Measurements from ENCODE around the gene TBC1D22A.

TBC1D22A gene

GRCh38 chr22:47013861-47014635 is 251.6 kb downstream of the TBC1D22A start:
- DNase-seq (ENCODE audit: low spot score) = no peak

DNA sequence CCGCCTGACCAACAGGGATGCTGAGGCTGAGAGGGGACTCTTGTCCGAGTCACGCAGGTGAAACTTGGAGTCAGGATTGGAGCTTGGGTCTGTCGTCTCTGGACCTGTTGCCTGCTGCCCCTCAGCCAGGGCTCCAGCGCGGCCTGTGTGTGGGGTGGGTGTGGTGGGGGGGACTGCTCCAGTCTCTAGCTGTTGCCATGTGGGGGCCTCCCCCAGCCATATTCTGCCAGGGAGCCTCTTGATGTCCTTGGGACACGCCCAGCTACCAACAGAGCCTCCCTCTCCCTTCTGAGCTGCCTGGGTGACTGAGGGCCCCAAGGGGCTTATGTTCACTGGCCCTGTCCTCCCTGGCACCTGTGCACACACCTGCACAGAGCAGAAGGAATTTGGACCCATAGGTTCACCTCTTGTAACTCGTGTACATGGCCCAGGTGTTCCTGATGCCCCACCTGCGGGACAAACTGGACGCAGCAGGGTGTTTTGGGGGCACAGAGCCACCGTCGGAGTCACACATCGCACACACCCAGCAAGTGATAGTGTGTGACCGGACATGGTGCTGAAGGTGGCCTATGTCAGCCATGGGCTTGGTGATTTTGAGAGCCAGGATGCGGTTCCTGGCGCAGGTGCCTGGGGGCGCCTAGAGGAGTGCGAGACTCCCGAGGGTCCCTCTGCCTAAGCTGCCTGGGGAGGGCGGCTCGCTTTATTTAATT is 252.3 kb downstream of the TBC1D22A start:
- no peak for DNase-seq (ENCODE audit: low spot score)

- DNase-seq (ENCODE audit: low spot score) = no peak
These were observed 253.2 kb downstream of the TBC1D22A start for GRCh38 chr22:47015589-47016178.

GRCh38 chr22:47016631-47017030 is 254.2 kb downstream of the TBC1D22A start:
- DNase-seq (ENCODE audit: low spot score) = no peak

DNA sequence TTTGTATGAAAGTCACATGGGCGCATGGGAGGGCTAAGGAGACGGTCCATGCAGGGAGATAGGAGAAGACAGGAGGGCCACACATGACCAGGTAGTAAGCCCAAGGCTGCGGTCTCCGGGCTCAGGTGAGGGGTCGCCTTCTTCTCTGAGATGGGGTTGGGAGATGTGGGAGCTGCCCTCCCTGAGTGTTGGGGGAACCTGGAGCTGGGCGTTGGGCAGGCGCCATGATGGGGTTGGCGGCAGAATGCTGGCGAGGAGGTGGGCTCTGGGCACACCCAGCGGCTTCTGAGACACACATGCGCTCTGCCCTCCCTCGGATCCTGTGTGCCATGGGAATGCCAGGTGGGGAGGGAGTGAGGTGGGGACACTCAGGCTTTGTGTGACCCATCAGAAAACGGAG is 254.8 kb downstream of the TBC1D22A start:
- DNase-seq (ENCODE audit: low spot score) = no peak

- no peak for DNase-seq (ENCODE audit: low spot score)
These were observed 255.8 kb downstream of the TBC1D22A start for GRCh38 chr22:47018010-47018910.

DNA sequence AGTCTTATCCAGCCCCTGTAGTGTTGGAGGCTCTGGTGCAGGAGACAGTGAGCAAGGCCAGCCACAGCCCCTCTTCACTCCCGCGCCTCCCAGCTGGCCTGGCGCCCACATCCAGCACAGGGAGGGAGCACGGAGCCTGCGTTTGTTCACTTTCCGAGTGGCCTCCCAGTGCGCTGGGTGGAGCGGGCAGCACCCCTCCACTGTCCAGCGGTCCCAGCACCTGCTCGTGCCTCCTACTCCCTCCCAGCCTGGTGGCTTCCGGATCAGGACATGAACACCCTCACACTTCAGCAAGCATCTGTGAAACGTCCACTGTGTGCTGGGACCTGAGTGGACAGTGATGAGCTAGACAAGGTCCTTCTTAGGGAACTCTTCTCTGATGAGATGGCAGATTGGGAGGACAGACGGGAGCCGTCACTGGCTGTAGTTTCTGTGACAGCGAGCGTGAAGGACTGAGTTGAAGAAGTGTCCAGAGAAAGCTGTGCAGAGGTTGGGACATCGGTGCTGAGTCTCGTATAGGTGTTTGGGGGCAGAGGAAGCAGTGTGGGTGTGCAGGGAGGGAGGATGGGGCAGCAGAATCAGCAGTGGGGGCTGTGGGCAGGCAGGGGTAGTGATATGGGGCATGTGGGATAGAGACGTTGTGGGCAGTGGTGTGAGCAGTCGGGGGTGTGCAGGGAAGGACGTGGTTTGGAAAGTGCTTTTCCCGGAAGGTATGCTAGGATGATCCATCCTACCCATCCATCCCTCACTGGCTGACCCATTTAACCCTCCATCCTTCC is 256.8 kb downstream of the TBC1D22A start:
- no peak for DNase-seq (ENCODE audit: low spot score)

DNA sequence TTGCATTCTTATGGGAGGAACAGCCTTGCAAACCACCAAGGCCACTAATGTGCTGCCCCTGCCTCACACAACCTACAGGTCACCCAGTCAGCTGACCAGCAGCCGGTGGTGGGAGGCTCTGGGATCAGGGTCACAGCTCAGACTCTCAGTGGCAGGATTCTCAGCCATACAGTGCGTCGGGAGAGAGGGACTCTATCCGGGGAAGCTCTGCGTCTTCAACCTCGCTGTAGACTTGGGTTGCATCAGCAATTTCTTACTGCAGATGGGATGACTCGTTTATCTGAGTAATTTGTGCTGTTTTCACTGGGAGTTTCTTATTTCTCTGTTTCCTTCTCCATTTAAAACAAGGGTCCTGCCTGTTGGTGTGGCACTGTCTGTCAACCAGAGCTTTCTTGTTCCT is 257.7 kb downstream of the TBC1D22A start:
- DNase-seq (ENCODE audit: low spot score) = no peak

DNA sequence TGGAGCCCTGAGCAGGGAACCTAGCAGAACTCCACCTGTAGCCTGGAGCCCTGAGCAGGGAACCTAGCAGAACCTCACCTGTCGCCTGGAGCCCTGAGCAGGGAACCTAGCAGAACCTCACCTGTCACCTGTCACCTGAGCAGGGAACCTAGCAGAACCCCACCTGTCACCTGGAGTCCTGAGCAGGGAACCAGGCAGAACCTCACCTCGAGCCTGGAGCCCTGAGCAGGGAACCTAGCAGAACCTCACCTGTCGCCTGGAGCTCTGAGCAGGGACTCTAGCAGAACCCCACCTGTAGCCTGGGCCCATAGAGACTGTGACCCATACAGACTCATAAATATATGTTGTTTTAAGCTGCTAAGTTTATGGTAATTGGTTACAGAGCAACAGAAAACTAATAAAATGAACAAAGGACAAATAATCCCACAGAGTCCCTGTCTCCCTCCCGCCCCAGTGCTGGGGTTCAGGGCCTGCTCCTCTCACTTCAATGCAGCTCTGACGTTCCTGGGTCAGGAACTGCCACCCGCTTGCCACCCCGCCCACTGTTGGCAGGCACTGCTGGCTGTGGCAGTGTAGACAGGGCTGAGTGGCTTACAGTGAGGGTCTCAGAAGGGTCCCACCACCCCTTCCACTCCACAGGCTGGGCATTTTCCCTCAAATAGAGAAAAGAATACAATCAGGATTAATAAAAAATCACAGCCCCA is 259.1 kb downstream of the TBC1D22A start:
- DNase-seq (ENCODE audit: low spot score) = no peak

DNA sequence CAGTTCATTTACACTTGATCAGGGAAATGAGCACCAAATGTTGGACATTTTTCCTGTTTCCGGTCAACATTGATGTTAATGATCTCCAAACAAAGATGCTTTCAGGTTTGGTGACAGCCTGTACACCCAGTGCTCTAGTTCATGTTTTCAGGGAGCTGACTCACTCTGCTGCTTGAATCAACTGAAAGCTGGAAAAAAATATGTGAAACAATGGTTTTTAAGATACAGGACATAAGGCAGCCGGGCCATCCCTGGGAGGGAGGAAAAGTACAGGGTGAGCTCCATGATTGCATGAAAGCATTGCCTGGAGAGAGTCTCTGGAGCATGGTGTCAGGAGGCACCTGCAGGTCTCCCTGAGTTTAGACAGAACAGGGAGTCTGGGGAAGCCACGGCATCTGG is 259.6 kb downstream of the TBC1D22A start:
- no peak for DNase-seq (ENCODE audit: low spot score)

- DNase-seq (ENCODE audit: low spot score) = no peak
These were observed 260.0 kb downstream of the TBC1D22A start for GRCh38 chr22:47022475-47022874.

- no peak for DNase-seq (ENCODE audit: low spot score)
These were observed 261.4 kb downstream of the TBC1D22A start for GRCh38 chr22:47023871-47024270.

DNA sequence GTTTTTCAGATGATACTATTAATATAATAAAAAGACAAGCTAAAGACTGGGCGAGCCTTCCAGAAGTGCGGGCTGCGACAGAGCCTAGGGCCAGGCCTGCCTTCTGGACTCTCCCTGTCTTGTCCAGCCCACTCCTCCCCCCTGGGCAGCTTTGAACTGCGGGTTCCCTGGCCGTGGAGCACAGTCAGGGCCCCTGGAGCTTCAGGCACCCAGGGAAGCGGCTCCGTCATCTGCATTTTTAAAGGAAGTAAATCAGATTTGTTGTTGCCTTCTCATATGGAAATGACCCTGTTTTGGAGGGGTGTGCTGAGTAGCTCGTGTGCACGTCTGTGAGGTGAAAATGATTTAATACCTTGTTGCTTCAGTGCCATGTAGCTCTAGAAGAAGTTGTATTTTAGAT is 265.3 kb downstream of the TBC1D22A start:
- DNase-seq (ENCODE audit: low spot score) = no peak

GRCh38 chr22:47029244-47030074 is 267.0 kb downstream of the TBC1D22A start:
- DNase-seq (ENCODE audit: low spot score) = no peak

- no peak for DNase-seq (ENCODE audit: low spot score)
These were observed 267.8 kb downstream of the TBC1D22A start for GRCh38 chr22:47030143-47030661.

DNA sequence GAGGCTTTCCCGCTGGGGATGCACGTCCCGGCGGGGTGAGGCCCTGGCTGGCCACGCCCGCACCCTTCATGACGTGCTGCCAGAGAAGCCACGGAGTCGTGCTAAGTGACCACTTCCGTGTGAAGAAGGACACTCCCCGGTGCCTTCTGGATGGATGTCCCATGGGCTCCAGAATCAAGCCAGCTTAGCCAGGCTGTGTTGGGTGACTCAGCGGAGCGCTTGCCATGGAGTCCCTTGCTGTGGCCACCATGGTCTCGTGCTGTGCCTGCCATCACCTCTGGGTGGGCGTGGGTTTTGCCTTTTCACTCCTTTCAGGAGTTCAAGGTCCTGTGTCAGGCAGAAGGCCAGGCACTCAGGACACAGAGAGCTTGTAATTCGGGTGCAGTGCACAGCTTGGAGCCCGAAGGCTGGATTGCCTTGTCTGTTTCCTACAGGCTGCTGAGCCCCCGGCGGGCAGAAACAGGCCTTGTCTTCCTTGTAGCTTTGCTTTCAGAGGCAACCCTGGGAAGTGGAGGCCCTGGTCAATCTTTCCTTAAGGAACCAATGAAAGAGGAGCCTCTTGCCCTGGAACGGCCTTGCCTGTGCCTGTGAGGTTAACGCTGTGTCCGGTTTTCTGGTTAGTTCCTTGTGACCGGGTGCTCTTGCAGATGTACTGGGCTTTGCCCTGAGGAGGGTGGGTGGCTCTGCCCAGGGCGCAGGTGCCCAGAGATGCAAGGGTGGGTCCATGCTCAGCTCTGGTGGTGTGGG is 268.6 kb downstream of the TBC1D22A start:
- DNase-seq (ENCODE audit: low spot score) = no peak

GRCh38 chr22:47031628-47031915 is 269.1 kb downstream of the TBC1D22A start:
- DNase-seq (ENCODE audit: low spot score) = no peak

DNA sequence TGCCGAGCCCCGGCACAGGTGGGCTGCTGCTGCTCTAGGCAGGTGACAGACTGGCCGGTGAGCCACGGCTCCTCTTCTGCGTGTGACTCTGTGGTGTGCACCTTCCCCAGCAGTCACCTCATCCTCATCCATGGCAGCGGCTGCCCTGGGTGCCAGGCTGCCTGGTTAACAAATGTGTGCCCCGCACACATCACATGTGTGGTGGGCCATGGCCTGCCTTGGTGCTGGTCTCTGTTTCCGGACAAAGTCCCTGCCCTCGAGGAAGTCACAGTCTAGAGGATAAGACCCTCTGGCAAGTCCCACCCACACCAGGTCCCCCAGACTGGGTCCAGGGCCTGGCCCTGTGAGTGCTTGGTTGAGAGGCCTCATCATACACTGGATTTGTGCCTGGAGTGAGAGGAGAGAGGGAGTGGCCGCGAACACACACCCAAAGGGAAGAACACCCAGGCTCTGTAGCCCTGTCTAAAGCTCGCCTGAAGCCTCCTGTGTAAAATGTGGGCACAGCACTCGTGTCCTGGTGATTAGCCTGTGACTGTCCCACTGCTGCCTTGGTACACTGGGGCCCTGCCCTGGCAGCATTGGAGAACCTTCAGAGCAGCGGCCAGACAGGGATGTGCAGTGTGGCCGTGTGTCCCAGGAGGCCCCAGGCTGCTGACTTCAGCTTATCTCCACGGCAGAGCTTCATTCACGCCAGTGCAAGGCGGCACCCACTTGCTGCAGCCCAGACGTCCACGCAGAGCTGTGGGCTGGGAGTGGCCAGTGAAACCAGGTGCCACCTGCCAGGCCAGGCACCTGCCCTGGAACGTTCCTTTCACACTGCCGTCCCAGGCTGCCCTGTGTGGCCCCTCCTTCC is 269.9 kb downstream of the TBC1D22A start:
- DNase-seq (ENCODE audit: low spot score) = no peak
